NCI-H2081 treated with DMSO at 0.1 percent for 48 hours (cell line): ENCODE data around the gene LIPC.
"Not testable (repeated sequence)": the region's sequence is repeated elsewhere in the genome, so short reads cannot be mapped to it uniquely, and the experiment has no call there.

Experiments used
- DNase-seq: peaks from one replicate; lab custom pipeline; 2025; lab: John Stamatoyannopoulos, UW

LIPC gene

GRCh38 chr15:58585693-58586443 lies 154.1 kb downstream of the LIPC start:
- no peak for DNase-seq

- no peak for DNase-seq
Measured at GRCh38 chr15:58587486-58587885, 155.7 kb downstream of the LIPC start.

- no peak for DNase-seq
Measured at GRCh38 chr15:58588096-58588495, 156.3 kb downstream of the LIPC start.

GRCh38 chr15:58589047-58589446 lies 157.3 kb downstream of the LIPC start:
- no peak for DNase-seq

- DNase-seq, result no peak
Measured at GRCh38 chr15:58590236-58590635, 158.4 kb downstream of the LIPC start.

GRCh38 chr15:58590926-58591325 lies 159.1 kb downstream of the LIPC start:
- no peak for DNase-seq

- DNase-seq, result no peak
Measured at GRCh38 chr15:58593870-58594269, 162.1 kb downstream of the LIPC start.

GRCh38 chr15:58594898-58595297 lies 163.1 kb downstream of the LIPC start:
- DNase-seq, result no peak

- DNase-seq, result no peak
Measured at GRCh38 chr15:58595516-58596263, 163.9 kb downstream of the LIPC start.

GRCh38 chr15:58597943-58598828 lies 166.4 kb downstream of the LIPC start:
- no peak for DNase-seq

- no peak for DNase-seq
Measured at GRCh38 chr15:58598829-58599210, 167.0 kb downstream of the LIPC start.

- no peak for DNase-seq
Measured at GRCh38 chr15:58602823-58603222, 171.0 kb downstream of the LIPC start.

GRCh38 chr15:58603927-58604326 lies 172.1 kb downstream of the LIPC start:
- DNase-seq, result not testable (repeated sequence)

GRCh38 chr15:58604455-58604923 lies 172.7 kb downstream of the LIPC start:
- no peak for DNase-seq

- DNase-seq, result no peak
Measured at GRCh38 chr15:58605931-58606530, 174.2 kb downstream of the LIPC start.

- DNase-seq, result no peak
Measured at GRCh38 chr15:58606577-58607080, 174.8 kb downstream of the LIPC start.

- DNase-seq, result no peak
Measured at GRCh38 chr15:58608129-58608590, 176.4 kb downstream of the LIPC start.

GRCh38 chr15:58608711-58609110 lies 176.9 kb downstream of the LIPC start:
- no peak for DNase-seq

- no peak for DNase-seq
Measured at GRCh38 chr15:58611731-58612676, 180.2 kb downstream of the LIPC start.

- DNase-seq, result no peak
Measured at GRCh38 chr15:58616171-58616570, 184.4 kb downstream of the LIPC start.
